Peyer's patch (tissue), 4 donors: Measurements from ENCODE around the gene ZFYVE19. TPM values are rescaled to one million over a fixed set of nuclear protein-coding genes. Genes with fewer than 3 reads are reported as not detected.

Experiments
- DNase-seq, 3 donors: peaks; one replicate each; pipeline ENCODE4 v3.0.0-alpha.2; 2017 to 2019
- H3K27ac ChIP-seq, 4 donors: fragments of 200-600 bp; sonication (generic); one replicate each; pipeline ENCODE4 v1.5.1; 2016 to 2019
- H3K27me3 ChIP-seq, 2 donors: fragments of 200-600 bp; sonication (generic); one replicate each; pipeline ENCODE4 v1.5.1; 2019
- H3K36me3 ChIP-seq, 3 donors: fragments of 200-600 bp; sonication (generic); one replicate each; pipeline ENCODE4 v1.5.1; 2016 to 2019
- H3K4me1 ChIP-seq, 4 donors: fragments of 200-600 bp; sonication (generic); one replicate each; pipeline ENCODE4 v1.5.1; 2016 to 2019
- H3K4me3 ChIP-seq, 4 donors: fragments of 200-600 bp; sonication (generic); 1 replicate in 3 of 4; 2 replicates in 1 of 4; pipeline ENCODE4 v1.5.1; 2016 to 2019; ENCODE audit warnings: mild to moderate bottlenecking in 1 of 4
- H3K9me3 ChIP-seq, 4 donors: fragments of 200-600 bp; sonication (generic); one replicate each; pipeline ENCODE4 v1.5.1; 2016 to 2019; ENCODE audit warnings: mild to moderate bottlenecking in 1 of 4
- POLR2A ChIP-seq, 2 donors: fragments of 450-650 bp; IDR thresholded peaks; one replicate each; pipeline ENCODE4 v1.5.1; 2017; ENCODE audit warnings: antibody characterized with exemption in 2 of 2, mild to moderate bottlenecking in 2 of 2, moderate library complexity in 2 of 2
- total RNA-seq, 4 donors: library from RNA; depleted of rRNA; stranded (reverse); fragments of >200 nt; gene quantifications; one replicate each; pipeline ENCODE4 v1.1.0, GENCODE V29; 2016
- TF ChIP-seq, protein P1 (sequence below), 6 experiments: fragments of 450-650 bp in 4 of 6; fragments of 200-600 bp in 2 of 6; sonication (generic) in 1 of 6; IDR thresholded peaks; one replicate each; pipeline ENCODE4 v1.5.1; 2017 to 2019; ENCODE audit warnings: antibody characterized with exemption in 6 of 6, mild to moderate bottlenecking in 3 of 6, moderate library complexity in 1 of 6

The ZFYVE19 gene
- total RNA-seq, 4 donors from 2014 or later, result 56.9 to 110 (median 79.9) TPM

DNA sequence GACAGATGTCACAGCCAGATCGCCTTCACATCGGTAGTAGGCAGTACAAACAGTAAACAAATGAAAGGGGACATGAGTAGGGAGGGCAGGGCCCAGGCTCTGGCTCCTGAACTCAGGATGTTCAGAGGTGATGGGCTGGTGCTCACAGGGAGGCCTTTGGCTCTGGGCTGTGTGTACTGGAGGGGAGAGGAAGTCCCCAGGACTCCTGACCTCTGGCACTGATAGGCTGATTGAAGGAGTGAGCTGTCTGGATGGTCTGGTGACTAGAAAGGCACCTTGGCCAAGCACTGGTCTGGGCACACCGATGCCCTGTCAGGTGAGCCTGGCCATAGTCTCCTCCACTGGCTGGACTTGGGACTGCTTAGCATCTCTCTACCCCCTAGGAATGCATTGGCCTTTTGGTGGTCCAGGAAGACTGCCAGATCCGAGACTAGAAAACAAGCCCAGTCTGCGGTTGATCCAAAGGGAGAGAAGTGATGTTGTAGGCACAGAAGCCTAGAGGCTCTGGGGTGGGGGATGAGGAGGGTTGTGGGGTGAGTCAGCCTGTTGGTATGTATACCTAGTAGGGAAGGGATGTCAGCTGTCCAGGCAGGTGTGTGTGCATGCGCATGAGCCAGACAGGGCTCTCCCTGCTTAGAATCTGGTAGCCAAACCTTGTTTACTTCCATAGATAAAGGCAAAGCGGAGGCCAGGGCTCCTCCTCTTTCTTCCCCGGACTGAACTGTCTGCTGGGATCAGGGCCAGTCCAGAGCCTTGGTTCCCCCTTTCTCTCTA lies 38.8 kb downstream of the ZFYVE19 start:
- DNase-seq, result peak in 2 of 3 donors; percentile 82 to 87
- Histone ChIP-seq H3K27ac (peak overlapping the region in 3 of 4 donors; percentile 83 to 94 (median 92)), H3K27me3 (no peaks in the 10 kb centered on the region), H3K4me1 (peaks cover 0 to 25% (median 14%) of the 10 kb centered on the region in 4 donors), H3K4me3 (peak overlapping the region in 3 of 4 donors; percentile 60 to 73 (median 69)), H3K36me3 (peaks cover 0 to 9% (median 0%) of the 10 kb centered on the region in 3 donors), H3K9me3 (no peaks in the 10 kb centered on the region)
- peak; percentile 71 to 83 for TF ChIP-seq POLR2A (IDR thresholded peaks at IDR 0.05)
- TF ChIP-seq, protein P1, sequence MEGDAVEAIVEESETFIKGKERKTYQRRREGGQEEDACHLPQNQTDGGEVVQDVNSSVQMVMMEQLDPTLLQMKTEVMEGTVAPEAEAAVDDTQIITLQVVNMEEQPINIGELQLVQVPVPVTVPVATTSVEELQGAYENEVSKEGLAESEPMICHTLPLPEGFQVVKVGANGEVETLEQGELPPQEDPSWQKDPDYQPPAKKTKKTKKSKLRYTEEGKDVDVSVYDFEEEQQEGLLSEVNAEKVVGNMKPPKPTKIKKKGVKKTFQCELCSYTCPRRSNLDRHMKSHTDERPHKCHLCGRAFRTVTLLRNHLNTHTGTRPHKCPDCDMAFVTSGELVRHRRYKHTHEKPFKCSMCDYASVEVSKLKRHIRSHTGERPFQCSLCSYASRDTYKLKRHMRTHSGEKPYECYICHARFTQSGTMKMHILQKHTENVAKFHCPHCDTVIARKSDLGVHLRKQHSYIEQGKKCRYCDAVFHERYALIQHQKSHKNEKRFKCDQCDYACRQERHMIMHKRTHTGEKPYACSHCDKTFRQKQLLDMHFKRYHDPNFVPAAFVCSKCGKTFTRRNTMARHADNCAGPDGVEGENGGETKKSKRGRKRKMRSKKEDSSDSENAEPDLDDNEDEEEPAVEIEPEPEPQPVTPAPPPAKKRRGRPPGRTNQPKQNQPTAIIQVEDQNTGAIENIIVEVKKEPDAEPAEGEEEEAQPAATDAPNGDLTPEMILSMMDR (IDR thresholded peaks at IDR 0.05), result no peak

DNA sequence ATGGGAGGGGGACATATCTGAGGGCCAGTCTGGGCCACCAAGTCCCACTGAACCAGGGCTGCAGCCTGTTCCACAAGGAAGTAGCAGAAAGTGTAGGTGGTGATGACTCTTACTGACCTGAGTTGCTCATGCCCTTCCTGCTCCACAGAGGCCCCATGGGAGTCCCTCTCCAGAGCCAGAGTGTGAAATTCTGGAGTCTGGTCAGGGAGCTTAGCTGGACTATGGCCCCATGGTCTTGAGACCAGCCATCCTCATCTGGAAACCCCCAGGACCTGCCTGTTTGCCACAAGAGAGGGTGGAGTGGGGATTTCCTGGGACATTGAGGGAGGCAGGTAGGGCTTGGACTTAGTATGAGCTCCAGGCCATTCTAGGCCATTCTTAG lies 39.9 kb downstream of the ZFYVE19 start:
- TF ChIP-seq POLR2A (IDR thresholded peaks at IDR 0.05), result peak in 1 of 2 donors; percentile 39
- TF ChIP-seq, protein P1 (IDR thresholded peaks at IDR 0.05), result no peak
- Histone ChIP-seq H3K36me3 (peaks cover 0 to 18% (median 0%) of the 10 kb centered on the region in 3 donors), H3K4me3 (peak overlapping the region in 2 of 4 donors; percentile 69 to 73)

DNA sequence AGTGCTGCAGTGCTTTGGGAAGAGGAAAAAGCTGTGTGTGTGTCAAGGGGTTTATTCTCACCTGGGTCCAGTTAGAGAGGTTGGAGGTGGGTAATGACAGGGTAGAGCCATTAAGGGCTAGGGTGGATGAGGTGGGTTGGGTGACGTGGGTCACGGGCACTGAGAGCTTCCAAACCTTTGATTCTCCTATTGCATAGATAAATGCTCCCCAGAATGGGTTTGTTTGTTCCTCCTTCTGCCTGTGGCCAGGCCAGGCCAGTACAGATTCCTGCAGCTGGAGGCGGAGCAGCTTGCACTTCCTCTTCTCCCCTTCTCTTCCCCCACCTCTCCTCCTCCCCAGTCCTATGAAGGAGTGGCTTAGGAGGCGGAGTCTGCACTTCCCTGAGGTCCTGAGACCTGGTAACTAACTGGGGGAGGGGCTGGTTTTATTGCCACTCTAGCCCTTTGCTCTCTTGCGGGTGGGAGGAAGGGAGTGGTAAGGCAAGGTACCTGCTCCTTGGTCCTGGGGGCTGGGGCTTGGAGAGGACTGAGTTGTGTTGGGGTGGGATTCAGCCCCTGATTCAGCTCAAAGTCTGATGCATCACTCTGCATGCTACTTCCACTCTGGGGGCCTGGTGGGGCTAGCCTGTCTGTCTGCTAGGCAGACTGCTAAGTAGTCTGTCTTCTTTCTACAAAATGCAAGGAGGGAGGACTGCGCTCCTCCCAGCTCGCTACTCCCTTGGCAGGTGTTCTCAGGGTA lies 40.5 kb downstream of the ZFYVE19 start:
- peak overlapping the region; percentile 62 to 94 (median 88) for H3K27ac ChIP-seq
- no peaks in the 10 kb centered on the region for H3K27me3 ChIP-seq
- DNase-seq, result peak; percentile 55 to 92 (median 86)
- no peaks in the 10 kb centered on the region for H3K9me3 ChIP-seq
- H3K4me1 ChIP-seq, result peaks cover 4 to 41% (median 16%) of the 10 kb centered on the region in 4 donors
- TF ChIP-seq, protein P1 (IDR thresholded peaks at IDR 0.05), result peak in 3 of 6 experiments; percentile 46 to 55 (median 48)
- TF ChIP-seq POLR2A (IDR thresholded peaks at IDR 0.05), result peak; percentile 62 to 96
- peaks cover 0 to 18% (median 0%) of the 10 kb centered on the region in 3 donors for H3K36me3 ChIP-seq
- H3K4me3 ChIP-seq, result peak overlapping the region in 3 of 4 donors; percentile 11 to 73 (median 69)

More for the DNA sequence above, 39.9 kb downstream of the ZFYVE19 start:
- no peaks in the 10 kb centered on the region for H3K27me3 ChIP-seq
- no peaks in the 10 kb centered on the region for H3K9me3 ChIP-seq
- H3K4me1 ChIP-seq, result peaks cover 0 to 36% (median 14%) of the 10 kb centered on the region in 4 donors
- DNase-seq, result peak in 1 of 3 donors; percentile 51
- peak overlapping the region; percentile 62 to 94 (median 88) for H3K27ac ChIP-seq

DNA sequence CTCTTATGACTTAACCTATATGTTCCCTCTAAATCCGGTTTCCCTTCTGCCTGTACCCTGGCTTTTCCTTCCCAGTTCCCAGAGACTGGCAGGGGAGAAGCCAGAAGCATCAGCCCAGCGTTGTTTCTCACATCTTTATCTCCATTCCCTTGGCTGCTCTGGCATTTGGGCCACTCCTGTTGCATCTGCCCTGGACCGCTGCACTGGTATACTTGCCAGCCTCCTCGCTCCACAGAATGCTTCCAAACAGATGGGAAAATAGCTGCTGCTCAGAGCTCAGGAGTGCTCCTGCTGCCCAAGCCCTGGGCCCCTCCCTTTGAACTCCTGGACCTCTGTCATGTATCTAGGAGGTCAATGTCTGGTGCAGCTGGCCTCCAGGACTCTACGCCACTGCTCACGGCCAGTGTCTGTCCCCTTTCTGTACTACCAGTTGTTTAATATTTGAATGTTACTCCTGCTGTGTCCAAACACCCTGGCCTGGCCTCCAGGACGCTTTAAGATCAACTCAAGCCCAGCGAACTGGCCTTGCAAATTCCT lies 43.8 kb downstream of the ZFYVE19 start:
- H3K27ac ChIP-seq, result peak overlapping the region in 3 of 4 donors; percentile 46 to 63 (median 52)
- no peaks in the 10 kb centered on the region for H3K27me3 ChIP-seq
- peak overlapping the region in 1 of 4 donors; percentile 21 for H3K4me3 ChIP-seq
- peaks cover 0 to 48% (median 0%) of the 10 kb centered on the region in 3 donors for H3K36me3 ChIP-seq
- peaks cover 9 to 51% (median 12%) of the 10 kb centered on the region in 4 donors for H3K4me1 ChIP-seq
- DNase-seq, result peak in 1 of 3 donors; percentile 74
- H3K9me3 ChIP-seq, result no peaks in the 10 kb centered on the region
- TF ChIP-seq, protein P1 (IDR thresholded peaks at IDR 0.05), result no peak
- TF ChIP-seq POLR2A (IDR thresholded peaks at IDR 0.05), result no peak

DNA sequence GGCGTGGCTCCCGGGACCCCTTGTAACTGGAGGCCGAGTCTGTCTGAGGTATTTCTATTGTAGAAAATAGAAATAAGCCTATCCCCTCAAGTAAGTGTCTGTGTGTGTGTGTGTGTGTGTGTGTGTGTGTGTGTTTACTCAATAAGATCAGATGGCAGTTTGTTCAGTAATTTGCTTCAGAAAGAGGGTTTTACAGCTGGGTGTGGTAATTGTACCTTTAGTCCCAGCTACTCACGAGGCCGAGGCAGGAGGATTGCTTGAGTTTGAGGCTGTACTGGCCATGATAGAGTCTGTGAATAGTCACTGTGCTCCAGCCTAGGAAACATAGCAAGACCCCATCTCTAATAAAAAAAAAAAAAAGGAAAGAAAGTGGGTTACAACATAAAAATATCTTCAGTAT lies 45.6 kb downstream of the ZFYVE19 start:
- H3K4me1 ChIP-seq, result peaks cover 3 to 49% (median 7%) of the 10 kb centered on the region in 4 donors
- peak in 1 of 3 donors; percentile 75 for DNase-seq
- TF ChIP-seq, protein P1 (IDR thresholded peaks at IDR 0.05), result no peak
- TF ChIP-seq POLR2A (IDR thresholded peaks at IDR 0.05), result peak in 1 of 2 donors; percentile 10
- peak overlapping the region in 1 of 4 donors; percentile 13 for H3K4me3 ChIP-seq
- H3K27me3 ChIP-seq, result no peaks in the 10 kb centered on the region
- H3K9me3 ChIP-seq, result no peaks in the 10 kb centered on the region
- H3K27ac ChIP-seq, result peak overlapping the region in 3 of 4 donors; percentile 12 to 83 (median 52)
- peaks cover 0 to 55% (median 0%) of the 10 kb centered on the region in 3 donors for H3K36me3 ChIP-seq
